Renal pelvis (tissue), 4 donors: ENCODE results near the gene SMIM29. TPM values are rescaled to one million over a fixed set of nuclear protein-coding genes. Genes with fewer than 3 reads are reported as not detected.

Experiments
- DNase-seq: peaks from one replicate; pipeline ENCODE4 v3.0.0-alpha.2; 2013
- polyA plus RNA-seq, 3 donors: library from polyadenylated mRNA; unstranded; fragments of 120-200 nt; gene quantifications; one replicate each; pipeline ENCODE4 v1.2.1, GENCODE V29; 2013; ENCODE audit not compliant: insufficient read length in 3 of 3

Gene SMIM29
- polyA plus RNA-seq, 3 donors = 11.9 to 16.1 (median 14.5) TPM

DNA sequence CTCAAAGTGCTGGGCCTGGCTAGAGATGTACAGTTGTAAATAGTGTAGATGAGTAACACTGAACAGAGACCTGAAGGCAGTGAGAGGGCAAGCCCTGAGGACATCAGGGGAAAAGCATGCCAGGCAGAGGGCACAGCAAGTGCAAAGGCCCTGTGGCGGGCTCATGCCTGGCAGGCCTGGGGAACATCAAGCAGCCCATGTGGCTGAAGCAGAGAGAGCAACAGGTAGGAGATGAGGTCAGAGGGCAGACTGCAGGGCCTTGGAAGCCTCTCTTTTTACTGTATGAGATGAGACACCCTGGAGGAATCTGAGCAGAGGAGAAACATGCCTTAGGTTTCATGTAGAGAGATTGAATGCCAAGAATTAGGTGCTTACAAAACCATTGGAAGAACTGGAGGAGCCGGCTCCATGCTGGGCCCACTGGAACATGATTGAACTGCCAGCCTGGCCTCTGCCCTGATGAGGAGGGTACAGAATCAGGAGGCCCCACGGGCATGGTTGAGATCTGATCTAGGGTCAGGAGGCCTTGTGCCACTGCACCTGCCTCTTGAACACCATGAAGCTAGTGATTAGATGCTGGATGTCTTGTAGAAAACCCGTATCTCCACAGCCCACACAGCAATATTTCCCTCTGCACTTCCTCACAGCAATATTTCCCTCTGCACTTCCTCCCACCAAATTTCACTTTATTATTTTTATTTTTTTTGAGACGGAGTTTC lies 18.0 kb downstream of the SMIM29 start:
- DNase-seq = no peak

GRCh38 chr6:34229877-34230276 lies 18.9 kb downstream of the SMIM29 start:
- no peak for DNase-seq

DNA sequence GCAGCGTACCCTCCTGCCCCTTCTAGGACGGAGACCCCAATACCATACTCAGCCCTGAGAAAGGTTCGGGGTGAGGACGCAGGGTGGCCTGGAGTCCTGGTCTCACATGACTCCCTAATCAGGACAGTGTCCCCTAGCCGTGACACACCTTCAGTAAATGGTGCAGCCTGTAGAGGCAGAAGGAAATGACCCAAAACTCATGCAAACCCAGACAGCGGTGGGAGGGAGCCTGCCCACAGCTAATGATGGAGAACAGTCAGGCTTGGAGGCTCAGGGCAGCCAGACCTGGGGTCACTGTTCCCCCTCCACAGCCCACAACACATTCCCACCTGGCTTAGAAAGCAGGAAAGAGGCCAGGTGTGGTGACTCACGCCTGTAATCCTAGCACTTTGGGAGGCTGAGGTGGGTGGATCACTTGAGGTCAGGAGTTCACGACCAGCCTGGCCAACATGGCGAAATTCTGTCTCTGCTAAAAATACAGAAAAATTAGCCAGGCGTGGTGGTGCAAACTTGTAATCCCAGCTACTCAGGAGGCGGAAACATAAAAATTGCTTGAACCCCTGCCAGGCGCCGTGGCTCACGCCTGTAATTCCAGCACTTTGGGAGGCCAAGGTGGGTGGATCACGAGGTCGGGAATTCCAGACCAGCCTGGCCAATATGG lies 20.9 kb downstream of the SMIM29 start:
- no peak for DNase-seq

- no peak for DNase-seq
These were observed 21.8 kb downstream of the SMIM29 start for GRCh38 chr6:34226731-34227586.

DNA sequence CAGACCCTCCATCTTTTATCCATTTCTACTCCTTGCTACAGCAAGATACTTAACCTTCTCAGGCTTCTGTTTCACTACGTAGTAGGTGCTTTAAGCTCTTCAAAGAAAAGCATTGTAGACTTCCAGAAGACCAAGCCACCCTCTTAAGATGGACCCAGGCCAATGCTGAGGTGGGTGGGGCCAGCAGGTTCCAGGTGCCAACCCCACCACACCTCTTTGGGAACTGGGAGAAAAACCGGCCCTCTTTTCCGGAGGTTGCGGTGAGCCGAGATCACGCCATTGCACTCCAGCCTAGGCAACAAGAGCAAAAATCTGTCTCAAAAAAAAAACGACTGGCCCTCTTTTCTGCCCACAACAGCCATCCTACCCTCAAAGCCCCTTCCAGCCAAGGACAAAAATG lies 22.7 kb downstream of the SMIM29 start:
- no peak for DNase-seq

GRCh38 chr6:34225551-34225950 lies 23.3 kb downstream of the SMIM29 start:
- no peak for DNase-seq

- DNase-seq = peak; percentile 89
These were observed 24.6 kb downstream of the SMIM29 start for GRCh38 chr6:34223956-34224940.

DNA sequence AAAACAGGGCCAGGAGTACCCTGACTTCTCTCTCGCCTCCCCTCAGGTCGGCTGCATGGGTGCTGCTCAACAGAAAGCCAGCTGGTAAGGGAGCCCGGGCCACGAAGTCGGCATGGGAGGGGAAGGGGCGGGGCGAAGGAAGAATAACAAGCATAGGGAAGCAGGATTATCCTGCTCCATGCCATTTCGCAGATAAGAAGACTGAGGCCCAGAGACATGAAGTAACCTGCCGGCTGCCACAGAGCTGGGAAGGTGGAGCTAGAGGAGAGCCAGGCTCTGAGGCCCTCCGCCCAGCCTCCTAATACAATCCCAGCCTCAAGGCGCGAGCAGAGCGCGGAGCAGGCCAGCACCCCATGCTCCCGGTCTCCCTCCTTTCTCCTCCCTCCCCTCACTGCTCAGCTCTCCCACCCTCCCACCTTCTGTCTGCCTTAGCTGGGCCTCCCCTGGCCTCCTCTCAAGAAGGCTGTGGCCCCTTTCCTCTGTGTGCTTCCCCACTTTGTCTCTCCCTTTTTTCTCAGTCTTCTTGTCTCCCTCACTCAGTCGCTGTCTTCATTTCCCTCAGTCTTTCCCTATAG lies 25.3 kb downstream of the SMIM29 start:
- DNase-seq = no peak

GRCh38 chr6:34218691-34219090 lies 30.1 kb downstream of the SMIM29 start:
- no peak for DNase-seq

- no peak for DNase-seq
These were observed 35.0 kb downstream of the SMIM29 start for GRCh38 chr6:34213772-34214171.

DNA sequence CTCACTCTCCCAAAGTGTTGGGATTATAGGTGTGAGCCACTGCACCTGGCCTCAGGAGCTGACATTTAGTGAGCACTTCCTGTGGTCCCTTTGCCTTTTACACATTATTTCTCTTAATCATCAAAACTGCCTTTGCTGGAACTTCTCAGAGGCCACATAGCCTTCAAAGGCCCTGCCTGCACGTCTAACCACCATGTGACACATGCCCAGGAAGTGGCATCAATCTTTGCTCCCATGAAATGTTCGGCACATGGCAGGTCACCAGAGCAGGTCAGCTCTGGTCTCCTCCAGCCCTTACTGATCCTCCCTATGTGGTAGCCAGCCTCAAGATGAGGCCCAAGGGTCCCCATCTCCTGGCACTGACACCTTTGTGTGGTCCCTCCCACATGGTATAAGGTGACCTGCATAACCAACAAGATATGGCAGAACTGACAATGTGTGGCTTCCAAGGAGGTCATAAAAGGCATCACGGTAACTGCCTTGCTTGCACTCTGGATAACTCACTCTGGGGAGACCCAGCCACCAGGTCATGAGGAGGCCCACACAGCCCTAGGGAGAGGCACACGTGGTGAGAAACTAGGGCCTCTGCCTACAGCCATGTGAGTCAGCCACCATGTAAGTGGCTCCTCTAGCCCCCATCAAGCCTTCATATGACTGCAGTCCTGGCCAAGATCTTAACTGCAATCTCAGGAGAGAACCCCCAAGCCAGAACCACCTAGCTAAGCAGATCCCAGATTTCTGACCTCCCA lies 40.9 kb downstream of the SMIM29 start:
- no peak for DNase-seq

- no peak for DNase-seq
These were observed 42.1 kb downstream of the SMIM29 start for GRCh38 chr6:34206726-34207125.

- no peak for DNase-seq
These were observed 42.9 kb downstream of the SMIM29 start for GRCh38 chr6:34205916-34206315.

GRCh38 chr6:34205466-34205865 lies 43.3 kb downstream of the SMIM29 start:
- DNase-seq = no peak

DNA sequence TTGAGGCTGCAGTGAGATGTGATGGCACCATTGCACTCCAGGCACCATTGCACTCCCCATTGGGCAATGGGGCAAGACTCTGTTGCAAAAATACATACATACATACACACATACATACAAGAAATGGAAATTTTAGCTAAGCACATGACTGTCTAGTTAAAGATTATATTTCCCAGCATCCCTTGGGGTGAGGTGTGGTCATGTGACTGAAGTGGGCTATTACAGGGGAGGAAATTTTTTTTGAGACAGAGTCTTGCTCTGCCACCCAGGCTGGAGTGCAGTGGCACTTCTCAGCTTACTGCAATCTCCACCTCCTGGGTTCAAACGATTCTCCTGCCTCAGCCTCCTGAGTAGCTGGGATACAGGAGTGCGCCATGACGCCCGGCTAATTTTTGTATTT lies 44.1 kb downstream of the SMIM29 start:
- no peak for DNase-seq

DNA sequence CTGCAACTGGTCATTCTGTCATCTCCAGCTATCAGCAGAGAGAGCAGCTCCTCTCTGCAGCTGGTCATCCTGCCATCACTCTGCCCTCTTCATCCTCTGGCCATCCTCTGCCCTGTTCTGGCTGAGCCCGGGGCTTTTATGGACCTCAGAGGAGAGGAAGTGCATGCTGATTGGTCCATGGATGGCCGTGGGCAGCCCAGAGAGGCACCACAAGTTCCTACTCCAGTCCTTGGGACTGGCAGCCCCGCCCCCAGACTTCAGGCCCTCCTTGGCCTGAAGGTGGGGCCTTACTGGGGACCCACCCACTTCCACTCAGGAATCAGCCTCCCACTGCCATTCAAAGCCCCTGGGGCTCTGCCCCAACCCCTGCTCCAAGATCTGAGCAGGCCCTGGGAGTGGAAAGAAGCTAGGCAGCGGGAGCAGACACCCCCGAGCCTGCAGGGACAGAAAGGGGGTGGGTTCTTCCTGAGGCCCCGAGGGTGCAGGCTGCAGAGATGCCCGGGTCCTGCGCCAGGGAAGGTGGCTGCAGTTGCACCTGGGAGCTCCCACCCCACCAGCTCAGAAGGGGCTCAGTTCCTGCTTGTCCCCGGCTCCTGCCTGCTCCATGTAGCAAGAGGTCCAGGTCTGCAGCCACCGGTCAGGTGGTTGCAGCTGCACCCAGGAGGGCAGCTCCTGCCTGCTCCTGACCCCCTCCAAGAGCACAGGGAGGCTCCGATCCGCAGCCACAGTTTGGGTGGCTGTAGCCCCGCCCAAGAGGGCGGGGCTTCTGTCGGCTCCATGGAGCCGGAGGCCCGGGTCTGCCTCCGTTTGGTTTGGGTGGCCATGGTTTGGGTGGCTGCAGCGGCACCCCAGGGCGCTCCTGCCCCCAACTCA lies 46.2 kb downstream of the SMIM29 start:
- no peak for DNase-seq

DNA sequence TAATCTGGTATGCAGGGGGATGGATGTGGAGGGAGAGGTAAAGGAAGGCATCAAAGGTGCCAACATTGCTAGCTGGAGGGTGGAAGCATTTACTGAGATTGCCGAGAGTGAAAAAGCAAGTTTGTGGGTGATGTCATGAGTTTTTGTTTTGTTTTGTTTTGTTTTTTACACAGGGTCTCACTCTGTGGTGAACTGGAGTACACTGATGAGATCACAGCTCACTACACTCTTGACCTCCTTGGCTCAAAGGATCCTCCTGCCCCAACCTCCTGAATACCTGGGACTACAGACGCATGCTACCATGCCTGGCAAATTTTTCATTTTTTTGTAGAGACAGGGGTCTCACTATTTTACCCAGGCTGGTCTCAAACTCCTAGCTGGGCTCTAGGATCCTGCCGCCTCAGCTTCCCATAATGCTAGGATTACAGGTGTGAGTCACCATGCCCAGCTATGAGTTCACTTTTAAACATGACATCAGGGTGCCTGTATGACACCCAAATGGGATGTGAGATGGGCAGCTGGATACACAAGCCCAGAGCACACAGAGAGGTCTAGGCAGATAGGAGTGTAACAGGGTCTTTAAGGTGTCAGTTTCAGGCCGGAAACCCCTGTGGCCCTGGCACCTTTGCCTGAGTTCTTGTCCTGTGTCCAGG lies 47.2 kb downstream of the SMIM29 start:
- DNase-seq = no peak

GRCh38 chr6:34200340-34200971 lies 48.4 kb downstream of the SMIM29 start:
- DNase-seq = no peak
